Measurements from ENCODE around the gene GUCD1. TPM values are rescaled to one million over a fixed set of nuclear protein-coding genes. Genes with fewer than 3 reads are reported as not detected.

GUCD1 gene
- total and polyA plus RNA-seq, 2 of the 13 experiments (the other 11 are each of a cell fraction or from before 2014, with no cell fraction given) = 128 to 245 TPM

GRCh38 chr22:24507716-24508115, 47.2 kb downstream of the GUCD1 start (continued):
- TF ChIP-seq, protein P1, sequence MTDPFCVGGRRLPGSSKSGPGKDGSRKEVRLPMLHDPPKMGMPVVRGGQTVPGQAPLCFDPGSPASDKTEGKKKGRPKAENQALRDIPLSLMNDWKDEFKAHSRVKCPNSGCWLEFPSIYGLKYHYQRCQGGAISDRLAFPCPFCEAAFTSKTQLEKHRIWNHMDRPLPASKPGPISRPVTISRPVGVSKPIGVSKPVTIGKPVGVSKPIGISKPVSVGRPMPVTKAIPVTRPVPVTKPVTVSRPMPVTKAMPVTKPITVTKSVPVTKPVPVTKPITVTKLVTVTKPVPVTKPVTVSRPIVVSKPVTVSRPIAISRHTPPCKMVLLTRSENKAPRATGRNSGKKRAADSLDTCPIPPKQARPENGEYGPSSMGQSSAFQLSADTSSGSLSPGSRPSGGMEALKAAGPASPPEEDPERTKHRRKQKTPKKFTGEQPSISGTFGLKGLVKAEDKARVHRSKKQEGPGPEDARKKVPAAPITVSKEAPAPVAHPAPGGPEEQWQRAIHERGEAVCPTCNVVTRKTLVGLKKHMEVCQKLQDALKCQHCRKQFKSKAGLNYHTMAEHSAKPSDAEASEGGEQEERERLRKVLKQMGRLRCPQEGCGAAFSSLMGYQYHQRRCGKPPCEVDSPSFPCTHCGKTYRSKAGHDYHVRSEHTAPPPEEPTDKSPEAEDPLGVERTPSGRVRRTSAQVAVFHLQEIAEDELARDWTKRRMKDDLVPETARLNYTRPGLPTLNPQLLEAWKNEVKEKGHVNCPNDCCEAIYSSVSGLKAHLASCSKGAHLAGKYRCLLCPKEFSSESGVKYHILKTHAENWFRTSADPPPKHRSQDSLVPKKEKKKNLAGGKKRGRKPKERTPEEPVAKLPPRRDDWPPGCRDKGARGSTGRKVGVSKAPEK (CRISPR knock-in tag; IDR thresholded peaks at IDR 0.05; ENCODE audit: borderline replicate concordance) = no peak
- 0 out of 2 replicates have a peak, but pooled peaks have one; percentile 18 for TF ChIP-seq PATZ1 (CRISPR knock-in tag; IDR thresholded peaks at IDR 0.05)
- TF ChIP-seq, protein P2, sequence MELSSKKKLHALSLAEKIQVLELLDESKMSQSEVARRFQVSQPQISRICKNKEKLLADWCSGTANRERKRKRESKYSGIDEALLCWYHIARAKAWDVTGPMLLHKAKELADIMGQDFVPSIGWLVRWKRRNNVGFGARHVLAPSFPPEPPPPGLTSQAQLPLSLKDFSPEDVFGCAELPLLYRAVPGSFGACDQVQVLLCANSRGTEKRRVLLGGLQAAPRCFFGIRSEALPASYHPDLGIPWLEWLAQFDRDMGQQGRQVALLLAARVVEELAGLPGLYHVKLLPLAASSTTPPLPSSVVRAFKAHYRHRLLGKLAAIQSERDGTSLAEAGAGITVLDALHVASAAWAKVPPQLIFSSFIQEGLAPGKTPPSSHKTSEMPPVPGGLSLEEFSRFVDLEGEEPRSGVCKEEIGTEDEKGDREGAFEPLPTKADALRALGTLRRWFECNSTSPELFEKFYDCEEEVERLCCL (CRISPR knock-in tag; IDR thresholded peaks at IDR 0.05; ENCODE audit: borderline replicate concordance) = no peak
- no peak for TF ChIP-seq PLRG1 (conservative IDR thresholded peaks at IDR 0.05)
- no peak for TF ChIP-seq ZNF251 (CRISPR knock-in tag; IDR thresholded peaks at IDR 0.05)
- peak; percentile 53; the same call in 1 of the 2 replicates for TF ChIP-seq ZBTB38 (CRISPR knock-in tag; IDR thresholded peaks at IDR 0.05)
